ENCODE results near the gene ELK1.

DNA sequence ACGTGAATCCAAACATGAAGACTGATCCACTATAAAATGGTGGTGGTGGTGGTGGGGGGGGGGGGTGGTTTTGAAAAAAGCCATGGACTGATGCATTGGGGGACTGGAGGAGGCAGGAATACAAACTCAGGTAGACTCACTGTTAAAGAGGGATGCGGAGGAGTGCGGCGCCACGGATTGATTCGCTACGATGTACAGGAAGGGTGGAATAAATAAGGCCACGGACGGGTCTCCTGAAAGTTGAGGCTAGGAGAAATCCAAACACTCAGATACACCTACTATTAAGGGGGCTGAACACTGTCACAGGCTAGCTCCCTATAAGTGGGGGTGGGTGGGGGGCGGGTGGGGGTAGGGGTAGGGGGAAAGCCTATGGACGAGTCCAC is 591 bp downstream of the ELK1 start:
- TF ChIP-seq CTCF (conservative IDR thresholded peaks at IDR 0.05) (no peak), ZFX (IDR thresholded peaks at IDR 0.05) (no peak)
